ENCODE results near the gene RGS16.

RGS16 gene

DNA sequence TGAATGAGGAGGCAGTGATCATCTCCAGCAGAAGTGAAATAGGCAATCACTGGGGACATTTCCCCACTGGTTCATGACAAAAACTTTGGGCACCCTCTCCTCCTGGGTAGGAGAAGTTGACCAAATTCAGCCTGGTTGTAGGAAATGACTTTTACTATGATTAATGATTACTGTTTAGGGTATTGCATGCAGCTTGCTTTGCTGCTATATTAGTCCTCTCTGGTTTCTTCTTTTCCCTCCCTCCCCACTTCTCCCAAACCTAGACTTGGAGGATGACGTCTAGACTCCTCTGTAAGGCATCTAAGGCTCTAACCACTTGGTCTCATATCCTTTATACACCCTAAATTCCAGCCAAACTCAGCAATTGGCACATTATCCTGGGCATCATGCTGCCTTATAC lies 3.4 kb upstream of the RGS16 start:
- DNase-seq = no peak

- DNase-seq = no peak
Measured at GRCh38 chr1:182603646-182604174, 479 bp downstream of the RGS16 start.

DNA sequence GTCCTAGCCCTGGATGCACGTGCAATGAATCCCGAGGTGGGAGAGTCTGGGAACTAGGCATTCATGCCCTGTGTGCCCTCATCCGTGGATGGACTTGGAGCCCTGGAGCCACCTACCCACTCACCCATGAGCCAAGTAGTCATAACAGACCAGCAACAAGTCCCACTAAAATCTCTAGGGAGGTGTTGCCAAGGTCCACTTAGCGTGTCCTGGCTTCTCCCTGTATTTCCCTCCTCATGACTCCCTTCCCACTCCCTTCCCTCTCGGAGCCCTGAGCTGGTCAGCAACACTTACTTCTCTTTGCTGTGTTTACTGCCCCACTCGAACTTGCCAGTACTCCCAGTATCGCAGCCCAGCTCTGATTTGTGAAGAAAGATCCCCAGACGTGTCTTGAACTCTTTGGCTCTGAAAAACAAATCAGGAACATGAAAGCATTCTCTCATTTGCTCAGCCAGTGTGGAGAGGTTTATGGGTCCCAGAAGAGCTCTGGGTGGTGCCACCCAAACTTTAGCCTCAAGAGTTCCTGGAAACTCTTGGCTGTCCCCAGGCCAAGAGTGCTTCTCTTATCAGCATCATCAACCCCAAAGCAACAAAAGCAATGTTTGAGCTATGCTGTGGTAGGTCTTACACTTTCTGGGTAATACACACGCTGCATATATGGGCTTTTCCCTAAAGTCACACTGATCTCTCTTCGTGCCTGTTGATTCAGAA lies 1.1 kb downstream of the RGS16 start:
- DNase-seq = no peak

DNA sequence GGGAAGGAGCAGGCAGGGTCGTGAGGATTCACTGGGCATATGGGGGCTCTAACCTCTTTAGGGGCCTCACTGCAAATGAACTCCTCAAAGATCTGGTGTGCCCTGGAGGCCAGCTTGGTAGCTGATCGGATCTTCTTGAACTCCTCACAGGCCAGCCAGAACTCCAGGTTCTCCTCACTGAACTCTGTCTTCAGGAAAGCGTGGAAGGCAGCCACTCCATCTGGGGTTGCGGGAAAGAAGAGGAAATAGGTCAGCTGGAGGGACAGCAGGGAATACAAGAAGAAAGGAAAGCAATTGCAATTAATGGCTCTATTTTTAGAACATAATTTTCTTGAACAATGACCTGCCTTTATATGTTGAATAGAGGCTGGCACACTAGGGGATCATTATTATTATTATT lies 2.3 kb downstream of the RGS16 start:
- DNase-seq = no peak

DNA sequence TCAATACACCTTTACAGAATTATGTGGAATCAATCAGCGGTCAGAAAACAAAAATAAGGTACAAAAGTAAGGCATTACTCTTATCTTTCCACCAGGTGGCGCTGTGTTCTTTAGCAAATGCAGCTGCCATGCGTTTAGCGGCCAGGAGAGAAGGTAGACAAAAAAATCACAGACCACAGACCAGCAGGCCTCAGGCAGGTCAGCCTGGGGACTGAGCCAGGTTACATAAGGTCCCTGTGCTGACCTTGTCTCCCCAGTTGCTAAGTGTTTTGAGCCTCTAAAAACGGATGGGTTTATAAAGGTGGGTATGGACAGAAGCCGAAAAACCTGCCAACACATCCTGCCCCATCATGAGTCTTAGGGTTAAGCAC lies 2.8 kb downstream of the RGS16 start:
- DNase-seq = peak; percentile 65 to 74

DNA sequence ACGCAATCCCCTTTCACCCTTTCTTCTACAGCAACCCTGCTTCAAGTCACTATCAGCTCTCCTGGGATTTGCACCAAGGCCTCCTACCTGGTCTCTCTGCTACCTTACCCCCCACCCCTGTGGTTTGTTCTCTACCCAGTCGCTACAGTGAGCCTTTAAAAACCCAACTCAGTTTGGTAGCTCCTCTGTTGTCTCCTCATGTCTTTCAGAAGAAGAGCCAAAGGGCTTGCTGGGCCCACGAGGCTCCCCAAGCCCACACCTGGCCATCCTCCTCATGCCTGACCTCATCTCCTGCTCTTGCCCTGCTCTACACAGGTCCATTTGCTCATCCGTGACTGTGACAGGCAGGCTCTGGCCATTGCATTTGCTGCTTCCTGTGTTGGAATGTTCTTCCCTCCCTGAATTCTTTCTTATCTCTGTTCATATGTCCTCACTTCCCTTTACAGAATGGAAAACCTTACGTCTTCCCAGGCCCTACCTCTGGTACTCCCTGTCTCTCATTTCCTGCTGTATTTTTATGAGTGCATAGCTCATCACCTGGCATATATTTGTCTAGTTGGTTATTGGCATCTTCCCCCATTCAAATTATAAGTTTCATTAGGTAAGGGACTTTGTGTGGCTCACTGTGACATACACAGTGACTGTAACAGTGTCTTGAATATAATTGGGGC lies 3.3 kb downstream of the RGS16 start:
- no peak for DNase-seq

DNA sequence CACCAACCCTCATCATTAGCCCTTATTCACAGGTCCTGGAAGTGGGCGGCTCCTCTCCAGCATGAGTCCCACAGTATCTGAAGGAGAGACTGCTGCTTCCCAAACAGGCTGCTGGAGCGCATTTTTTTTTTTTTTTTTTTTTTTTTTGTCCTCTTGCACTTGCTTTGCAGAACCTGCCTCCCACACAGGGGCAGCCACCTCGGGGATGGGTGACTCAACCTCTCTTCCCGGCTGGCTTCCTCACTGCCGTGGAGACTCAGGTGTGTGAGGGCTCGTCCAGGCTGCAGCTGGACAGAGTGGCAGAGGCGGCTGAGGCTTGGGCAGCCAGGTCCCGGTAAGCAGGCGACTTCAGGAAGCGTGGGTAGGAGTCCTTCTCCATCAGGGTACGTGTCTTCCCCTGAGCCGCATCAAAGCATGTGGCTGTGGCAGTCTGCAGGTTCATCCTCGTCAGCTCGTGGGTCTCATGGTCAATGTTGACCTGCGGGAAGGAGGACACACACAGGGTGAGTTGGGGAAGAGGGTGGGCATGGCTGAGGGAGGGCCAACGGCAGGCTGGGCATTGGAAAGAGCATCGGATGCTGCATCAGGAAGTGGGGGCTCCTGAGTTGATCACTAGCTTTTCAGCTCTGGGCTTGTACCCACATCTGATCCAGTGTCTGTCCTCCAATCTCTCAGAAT lies 4.0 kb downstream of the RGS16 start:
- DNase-seq = no peak

- peak in 1 of 2 donors; percentile 30 for DNase-seq
Measured at GRCh38 chr1:182599339-182599738, 4.8 kb downstream of the RGS16 start.

GRCh38 chr1:182598296-182598695 lies 5.9 kb downstream of the RGS16 start:
- no peak for DNase-seq

- no peak for DNase-seq
Measured at GRCh38 chr1:182596934-182597333, 7.3 kb downstream of the RGS16 start.

- peak; percentile 70 to 73 for DNase-seq
Measured at GRCh38 chr1:182595641-182596240, 8.4 kb downstream of the RGS16 start.

DNA sequence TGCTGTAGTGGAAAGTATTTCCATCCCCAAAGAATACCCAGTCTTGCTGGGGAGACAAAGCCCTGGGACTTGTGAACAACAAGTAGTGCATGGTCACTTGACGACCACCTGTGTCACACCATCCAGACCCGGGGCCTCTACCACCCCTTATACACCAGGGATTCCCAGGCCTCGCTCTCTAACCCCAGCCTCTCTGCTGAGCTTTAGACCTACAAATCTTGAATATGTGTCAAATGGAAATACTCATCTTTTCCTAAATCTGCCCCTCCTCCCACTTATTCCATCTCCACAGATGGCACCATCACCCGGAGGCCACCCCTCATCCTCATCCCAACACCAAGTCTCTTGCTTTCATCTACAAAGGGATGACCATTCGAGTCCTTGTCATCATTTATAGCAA lies 14.3 kb downstream of the RGS16 start:
- DNase-seq = no peak

DNA sequence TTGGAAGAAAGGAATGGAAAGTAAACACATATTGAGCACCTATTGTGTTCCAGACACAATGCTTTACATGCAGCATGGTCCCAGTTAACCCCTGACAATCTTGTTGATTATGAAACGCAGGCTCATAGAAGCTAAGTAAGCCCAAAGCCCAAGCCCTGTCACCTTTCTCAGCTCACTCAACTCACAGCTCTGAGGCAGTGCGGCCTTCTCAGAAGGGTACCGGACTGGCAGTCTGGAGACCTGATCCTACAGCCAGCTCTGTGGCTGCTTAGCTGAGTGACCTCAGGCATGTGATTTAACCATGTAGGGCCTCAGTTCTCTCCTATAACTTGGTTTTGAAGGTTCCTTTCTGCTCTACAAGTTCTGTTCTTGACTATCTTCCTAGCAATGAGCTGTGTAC lies 14.7 kb downstream of the RGS16 start:
- no peak for DNase-seq

DNA sequence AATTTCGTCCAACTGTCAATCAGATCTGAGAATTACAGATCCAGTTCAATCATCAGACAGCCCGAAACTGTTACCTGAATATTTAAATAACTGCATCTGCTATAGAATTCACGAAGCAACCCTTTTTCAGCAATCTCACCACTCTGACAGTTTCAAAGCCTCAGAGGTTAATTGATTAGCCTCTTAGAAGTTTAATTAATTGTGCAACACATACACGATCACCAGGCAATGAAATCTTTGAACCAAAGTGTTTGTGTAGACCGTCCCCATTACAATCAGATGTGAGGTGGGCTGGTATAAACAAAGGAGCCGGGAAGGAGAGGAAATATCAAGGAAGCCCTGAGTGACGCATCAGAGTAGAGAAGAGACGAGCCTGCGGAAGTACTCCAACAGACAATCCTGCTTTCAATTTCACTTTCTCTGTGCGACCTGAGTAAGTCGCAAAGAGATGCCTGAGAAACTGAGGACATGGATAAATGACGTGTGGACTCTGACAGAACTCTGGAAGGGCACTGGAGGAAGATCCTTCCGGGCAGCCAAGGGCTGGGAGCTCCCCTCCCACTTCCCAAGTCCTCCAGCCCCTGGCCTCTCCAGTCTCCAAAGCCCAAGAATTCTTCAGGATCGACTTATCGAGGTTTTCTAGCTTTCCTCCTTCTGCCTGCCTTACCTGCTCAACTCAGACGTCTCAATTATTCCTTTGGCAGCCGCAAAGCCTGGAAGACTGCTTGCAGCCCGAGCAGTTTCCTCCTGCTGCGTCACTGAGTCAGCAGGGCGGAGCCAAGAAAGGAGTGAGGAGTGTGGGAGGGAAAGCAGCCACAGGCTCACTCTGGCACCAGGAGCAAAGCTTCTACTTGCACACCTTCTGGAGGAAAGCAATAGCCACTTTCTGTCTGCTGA lies 15.4 kb downstream of the RGS16 start, which contains the start of gene RNASEL:
TSS of gene RNASEL (minus strand) at position 757 of the 897 bp plus-strand sequence. CDS start 2,450 bp downstream, outside the sequence.
- DNase-seq = peak; percentile 42 to 49

- no peak for DNase-seq
Measured at GRCh38 chr1:182587666-182588499, 16.3 kb downstream of the RGS16 start.

- DNase-seq = no peak
Measured at GRCh38 chr1:182587093-182587492, 17.1 kb downstream of the RGS16 start.

DNA sequence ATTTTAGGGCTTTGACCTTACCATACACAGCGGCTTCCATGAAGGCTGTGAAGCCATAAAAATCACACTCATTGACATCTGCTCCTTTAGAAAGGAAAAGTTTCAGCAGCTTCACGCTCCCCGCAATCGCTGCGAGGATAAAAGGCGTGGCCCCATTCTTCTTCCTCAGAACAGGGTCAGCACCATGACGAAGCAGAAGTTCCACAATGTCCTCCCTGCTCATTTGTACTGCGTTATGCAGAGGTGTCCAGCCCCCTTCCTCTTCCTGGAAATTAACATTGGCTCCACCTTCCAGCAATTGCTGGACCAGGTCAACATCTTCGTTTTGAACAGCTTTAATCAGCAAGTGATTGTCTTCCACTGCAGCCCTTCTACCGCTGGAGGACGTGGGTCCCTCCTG lies 17.8 kb downstream of the RGS16 start:
- DNase-seq = no peak

- no peak for DNase-seq
Measured at GRCh38 chr1:182584746-182585145, 19.4 kb downstream of the RGS16 start.

- DNase-seq = no peak
Measured at GRCh38 chr1:182580736-182581135, 23.5 kb downstream of the RGS16 start.

DNA sequence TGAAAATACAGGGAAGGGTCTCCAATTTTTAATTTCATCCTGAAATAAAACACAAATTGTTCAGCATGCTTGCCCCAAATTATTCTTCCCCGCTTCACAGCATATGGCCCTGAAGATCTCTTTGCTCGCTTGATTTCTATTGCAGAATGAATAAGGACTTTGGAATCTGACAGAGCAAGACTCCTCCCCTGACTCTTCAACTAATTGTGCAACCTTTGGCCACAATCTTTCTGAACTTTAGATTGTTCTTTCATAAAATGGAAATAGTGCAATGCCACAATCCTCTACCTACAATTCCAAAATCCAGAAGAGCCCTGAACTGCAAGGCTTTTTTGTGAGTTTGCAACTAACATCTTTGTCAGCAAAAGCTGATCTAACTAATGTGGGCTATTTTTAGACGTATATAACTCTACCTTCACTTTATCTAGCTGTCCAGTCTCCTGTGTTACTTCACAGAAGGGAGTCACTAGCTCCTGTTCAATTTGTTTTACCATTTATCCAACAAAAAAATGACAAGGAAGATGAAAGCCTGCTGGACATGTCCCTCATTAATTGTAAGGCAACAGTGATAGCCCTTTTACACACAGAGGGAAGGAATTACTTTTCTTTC lies 28.5 kb downstream of the RGS16 start:
- no peak for DNase-seq

GRCh38 chr1:182574156-182574555 lies 30.0 kb downstream of the RGS16 start:
- no peak for DNase-seq

Measured in stimulated activated CD4-positive, alpha-beta T cell treated with anti-CD3 and anti-CD28 coated beads, Interleukin-2, amount 100 ng/mL, for 48 hours (primary cell).